H1 (cell line): ENCODE measurements around the gene PTPRD. TPM values are rescaled to one million over a fixed set of nuclear protein-coding genes. Genes with fewer than 3 reads are reported as not detected.

Experiments
- CTCF ChIA-PET: fragments of 300-600 bp; sonication (Branson Sonifier 250); formaldehyde crosslinking; loops from one replicate; lab custom pipeline; 2021; ENCODE audit not compliant: partially characterized antibody; lab: Charles Lee
- POLR2A ChIA-PET: fragments of 300-600 bp; sonication (Branson Sonifier 250); formaldehyde crosslinking; loops from one replicate; lab custom pipeline; 2021; ENCODE audit warnings: inconsistent platforms; ENCODE audit not compliant: partially characterized antibody; lab: Charles Lee
- DNase-seq, 2 experiments: peaks; one replicate each; pipeline versions ENCODE4 v3.0.0 to v3.0.0-alpha.2; 2010 to 2022; ENCODE audit warnings: low spot score in 2 of 2, low read depth in 1 of 2, mixed read lengths in 1 of 2
- FAIRE-seq: peaks from 2 replicates; lab custom pipeline; 2011; peaks lifted over from hg19 to GRCh38; lab: Jason Lieb, UNC
- H2AFZ ChIP-seq: 2 replicates; pipeline ENCODE4 v1.8.1; 2012; ENCODE audit warnings: low read length, inconsistent platforms
- H2AK5ac ChIP-seq: 2 replicates; pipeline ENCODE4 v1.6.1; 2013; ENCODE audit warnings: low read depth, low read length
- H2BK120ac ChIP-seq: replicated peaks from 2 replicates; pipeline ENCODE3; 2013; ENCODE audit warnings: low read depth, low read length, inconsistent platforms
- H2BK12ac ChIP-seq: 2 replicates; pipeline ENCODE4 v1.6.1; 2013; ENCODE audit warnings: low read depth, low read length
- H2BK15ac ChIP-seq: 2 replicates; pipeline ENCODE4 v1.6.1; 2013; ENCODE audit warnings: low read length
- H2BK20ac ChIP-seq: 2 replicates; pipeline ENCODE4 v1.6.1; 2013; ENCODE audit warnings: low read length
- H2BK5ac ChIP-seq: 2 replicates; pipeline ENCODE4 v1.6.1; 2013; ENCODE audit warnings: low read depth, low read length
- H3K14ac ChIP-seq: 2 replicates; pipeline ENCODE4 v1.6.1; 2013; ENCODE audit warnings: inconsistent platforms; ENCODE audit not compliant: insufficient read length
- H3K18ac ChIP-seq: 2 replicates; pipeline ENCODE4 v1.6.1; 2013; ENCODE audit warnings: low read length; ENCODE audit errors: extremely low read depth
- H3K23ac ChIP-seq: 2 replicates; pipeline ENCODE4 v1.6.1; 2013; ENCODE audit warnings: inconsistent platforms; ENCODE audit not compliant: insufficient read length
- H3K23me2 ChIP-seq: 2 replicates; pipeline ENCODE4 v1.6.1; 2013; ENCODE audit warnings: low read depth, low read length
- H3K27ac ChIP-seq: 2 replicates; pipeline ENCODE4 v1.6.1; 2011; ENCODE audit warnings: low read depth, low read length, inconsistent platforms
- H3K27me3 ChIP-seq, 4 experiments: replicated peaks in 1 of 4; 1 replicate in 1 of 4; 2 replicates in 3 of 4; pipeline versions ENCODE4 v1.6.1 to v1.8.1; 2011 to 2013; ENCODE audit warnings: low read length in 3 of 4, mild to moderate bottlenecking in 3 of 4, inconsistent platforms in 2 of 4, mixed read lengths in 2 of 4, moderate library complexity in 1 of 4; ENCODE audit not compliant: control insufficient read depth in 3 of 4, insufficient read depth in 3 of 4; ENCODE audit errors: extremely low read depth in 1 of 4
- H3K36me3 ChIP-seq, 4 experiments: 2 replicates each; pipeline versions ENCODE4 v1.6.1 to v1.8.1; 2011 to 2013; ENCODE audit warnings: mild to moderate bottlenecking in 4 of 4, low read length in 3 of 4, moderate library complexity in 2 of 4, control low read depth in 1 of 4, inconsistent platforms in 1 of 4; ENCODE audit not compliant: insufficient read depth in 4 of 4, control insufficient read depth in 2 of 4
- H3K4ac ChIP-seq: replicated peaks from 2 replicates; pipeline ENCODE3; 2013; ENCODE audit warnings: low read length, low read depth, mixed read lengths, inconsistent platforms; ENCODE audit not compliant: insufficient read length
- H3K4me1 ChIP-seq, 4 experiments: replicated peaks in 1 of 4; 1 replicate in 1 of 4; 2 replicates in 3 of 4; pipeline versions ENCODE4 v1.6.1 to v1.8.1; 2011 to 2013; ENCODE audit warnings: low read length in 3 of 4, inconsistent platforms in 2 of 4, mixed read lengths in 1 of 4; ENCODE audit not compliant: insufficient read depth in 4 of 4, control insufficient read depth in 3 of 4
- H3K4me2 ChIP-seq, 2 experiments: 2 replicates each; pipeline versions ENCODE4 v1.6.1 to v1.8.1; 2011 to 2013; ENCODE audit warnings: low read depth in 2 of 2, low read length in 2 of 2, control low read depth in 1 of 2, inconsistent platforms in 1 of 2, mild to moderate bottlenecking in 1 of 2; ENCODE audit not compliant: insufficient read depth in 1 of 2
- H3K4me3 ChIP-seq, 4 experiments: fragments of 200-600, 300-600 bp in 1 of 4; sonication (generic), shearing (Covaris generic), sonication (Bioruptor Twin) in 1 of 4; 2 replicates each; pipeline versions ENCODE4 v1.5.1 to v1.8.1; 2011 to 2016; ENCODE audit warnings: low read length in 4 of 4, low read depth in 3 of 4, control low read depth in 2 of 4, inconsistent platforms in 2 of 4, mild to moderate bottlenecking in 2 of 4, mixed read lengths in 1 of 4, moderate library complexity in 1 of 4; ENCODE audit not compliant: insufficient read depth in 2 of 4; ENCODE audit errors: extremely low read depth in 1 of 4
- H3K56ac ChIP-seq: replicated peaks from 2 replicates; pipeline ENCODE3; 2013; ENCODE audit warnings: low read depth, mild to moderate bottlenecking, mixed read lengths, low read length, inconsistent platforms; ENCODE audit not compliant: insufficient read length
- H3K79me1 ChIP-seq: 2 replicates; pipeline ENCODE4 v1.6.1; 2013; ENCODE audit warnings: low read depth, low read length, control low read depth
- H3K79me2 ChIP-seq, 2 experiments: 2 replicates each; pipeline versions ENCODE4 v1.6.1 to v1.8.1; 2012 to 2013; ENCODE audit warnings: low read length in 2 of 2, mild to moderate bottlenecking in 2 of 2, inconsistent platforms in 1 of 2; ENCODE audit not compliant: insufficient read depth in 2 of 2, control insufficient read depth in 1 of 2
- H3K9ac ChIP-seq, 4 experiments: replicated peaks in 1 of 4; 1 replicate in 1 of 4; 2 replicates in 3 of 4; pipeline versions ENCODE4 v1.6.1 to v1.8.1; 2011 to 2013; ENCODE audit warnings: low read depth in 3 of 4, low read length in 3 of 4, control low read depth in 2 of 4, mild to moderate bottlenecking in 2 of 4, moderate library complexity in 2 of 4, inconsistent platforms in 1 of 4; ENCODE audit errors: extremely low read depth in 1 of 4
- H3K9me3 ChIP-seq, 2 experiments: 2 replicates each; pipeline versions ENCODE4 v1.6.1 to v1.8.1; 2012 to 2013; ENCODE audit warnings: mild to moderate bottlenecking in 2 of 2, moderate library complexity in 2 of 2, control low read depth in 1 of 2, inconsistent platforms in 1 of 2, low read depth in 1 of 2, low read length in 1 of 2, mixed read lengths in 1 of 2; ENCODE audit not compliant: insufficient read depth in 2 of 2
- H4K20me1 ChIP-seq, 2 experiments: replicated peaks in 1 of 2; 2 replicates each; pipeline versions ENCODE3 to v1.8.1; 2011 to 2013; ENCODE audit warnings: inconsistent platforms in 2 of 2, low read length in 2 of 2, mild to moderate bottlenecking in 1 of 2; ENCODE audit not compliant: insufficient read depth in 2 of 2, control insufficient read depth in 1 of 2
- H4K5ac ChIP-seq: 2 replicates; pipeline ENCODE4 v1.6.1; 2013; ENCODE audit warnings: low read length, low read depth, mixed read lengths, inconsistent platforms; ENCODE audit not compliant: insufficient read length
- H4K8ac ChIP-seq: 2 replicates; pipeline ENCODE4 v1.8.0; 2013; ENCODE audit warnings: mild to moderate bottlenecking, moderate library complexity, low read length, inconsistent platforms; ENCODE audit not compliant: insufficient read depth; ENCODE audit errors: extremely low read depth
- H4K91ac ChIP-seq: replicated peaks from 2 replicates; pipeline ENCODE3; 2013; ENCODE audit warnings: low read length, mixed read lengths, inconsistent platforms; ENCODE audit not compliant: insufficient read length
- BCL11A ChIP-seq, 2 experiments: IDR thresholded peaks; one replicate each; pipeline ENCODE4 v1.6.1; 2011; ENCODE audit warnings: low read depth in 2 of 2, low read length in 2 of 2, mild to moderate bottlenecking in 2 of 2
- CBX5 ChIP-seq: fragments of 300-800, 300-1000 bp; sonication (generic); IDR thresholded peaks from 2 replicates; pipeline ENCODE4 v1.7.1; 2016; ENCODE audit warnings: antibody characterized with exemption, low read length, low read depth
- CEBPB ChIP-seq: IDR thresholded peaks from 2 replicates; pipeline ENCODE4 v1.6.1; 2012; ENCODE audit warnings: low read depth, low read length
- EZH2 ChIP-seq: fragments of 200-600 bp; sonication (generic); IDR thresholded peaks from 2 replicates; pipeline ENCODE4 v1.7.1; 2012; ENCODE audit warnings: low read depth, mild to moderate bottlenecking, moderate library complexity, low read length, inconsistent platforms; ENCODE audit not compliant: severe bottlenecking
- KDM5A ChIP-seq: fragments of 200-600 bp; IDR thresholded peaks from 2 replicates; pipeline ENCODE4 v1.7.1; 2012; ENCODE audit warnings: mild to moderate bottlenecking, low read length, inconsistent platforms, mixed read lengths
- RFX5 ChIP-seq: IDR thresholded peaks from 2 replicates; pipeline ENCODE4 v1.6.1; 2011; ENCODE audit warnings: low read depth, low read length, improper control_type of control experiment, borderline replicate concordance
- SIRT6 ChIP-seq: IDR thresholded peaks from one replicate; pipeline ENCODE4 v1.7.1; 2012; ENCODE audit warnings: low read length, inconsistent platforms
- SP4 ChIP-seq: IDR thresholded peaks from 2 replicates; pipeline ENCODE4 v1.6.1; 2012; ENCODE audit warnings: low read length, inconsistent platforms
- TBP ChIP-seq: IDR thresholded peaks from 2 replicates; pipeline ENCODE4 v1.6.1; 2011; ENCODE audit warnings: low read depth, low read length, improper control_type of control experiment
- polyA plus RNA-seq, 7 experiments: library from polyadenylated mRNA; depleted of rRNA in 3 of 7; stranded (reverse) in 5 of 7; unstranded in 2 of 7; fragments of >200 nt in 5 of 7; fragments of 200-250 nt in 2 of 7; gene quantifications; 1 replicate in 5 of 7; 2 replicates in 1 of 7; 4 replicates in 1 of 7; pipeline versions ENCODE4 v1.2.1 to v1.2.3, GENCODE V29; 2011 to 2013; ENCODE audit warnings: missing spikeins in 2 of 7, mixed read lengths in 2 of 7
- total RNA-seq: library from RNA; stranded (reverse); fragmentation: NEBNext Ultra II Directional; extraction: Animal tissue kit (Norgen Biotek cat#: 25700); gene quantifications from 2 replicates; pipeline ENCODE4 v1.2.1, GENCODE V29; 2021
- TF ChIP-seq, protein P1 (sequence below): IDR thresholded peaks from 2 replicates; pipeline ENCODE4 v1.6.1; 2012; ENCODE audit warnings: inconsistent platforms

The PTPRD gene
- total and polyA plus RNA-seq, 2 of the 8 experiments (the other 6 are each of a cell fraction or from before 2014, with no cell fraction given) = 17.2 to 77.0 TPM

DNA sequence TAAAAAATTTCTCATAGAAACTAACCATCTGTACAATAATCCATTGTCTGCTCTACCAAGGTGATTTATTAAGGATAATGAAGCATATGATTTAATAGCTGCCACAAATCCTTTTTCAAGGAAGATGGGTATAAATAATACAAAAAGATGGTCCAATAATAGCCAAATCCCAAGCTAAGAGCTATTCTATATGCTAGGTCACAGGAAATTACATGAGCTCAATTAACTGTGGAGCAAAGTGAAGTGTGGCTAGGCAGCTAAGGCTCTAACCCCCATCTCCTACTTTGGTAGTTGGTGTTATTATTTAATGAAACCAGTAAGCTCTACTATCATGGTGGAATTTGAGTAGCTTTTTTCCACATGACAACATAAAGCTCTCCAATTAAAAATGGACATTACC, 1768.3 kb downstream of the PTPRD start:
- Histone ChIP-seq H2BK20ac (no peak overlapping the region), H3K9ac (no peak overlapping the region), H3K4me2 (no peak overlapping the region), H2AK5ac (no peak overlapping the region), H2AFZ (no peak overlapping the region), H3K4me1 (peaks cover 0 to 10% (median 6%) of the 10 kb centered on the region in 4 experiments; a peak in 4 of 7 replicates), H3K23me2 (no peaks in the 10 kb centered on the region), H2BK12ac (no peak overlapping the region), H3K79me1 (no peaks in the 10 kb centered on the region), H4K91ac (no peak overlapping the region), H3K56ac (no peak overlapping the region), H3K27ac (no peak overlapping the region), H3K18ac (no peak overlapping the region), H4K20me1 (no peaks in the 10 kb centered on the region), H3K27me3 (no peaks in the 10 kb centered on the region), H2BK120ac (no peak overlapping the region), H3K36me3 (no peaks in the 10 kb centered on the region), H3K4me3 (no peak overlapping the region), H2BK15ac (no peak overlapping the region), H3K14ac (no peak overlapping the region), H3K23ac (no peak overlapping the region), H3K79me2 (peaks cover 0 to 6% of the 10 kb centered on the region in 2 experiments; a peak in 2 of 4 replicates), H4K8ac (no peak overlapping the region), H2BK5ac (no peak overlapping the region), H3K4ac (no peak overlapping the region), H4K5ac (no peak overlapping the region), H3K9me3 (no peaks in the 10 kb centered on the region)
- ChIA-PET POLR2A (no interaction called here), CTCF (interaction anchor here (0.6 to 1.4 kb wide), 4 partner anchors 20 to 229 kb away, joined by 3 to 5 read pairs (median 4); no protein-coding TSS in a partner anchor)
- TF ChIP-seq TBP (no peak), KDM5A (no peak), RFX5 (no peak), CEBPB (no peak), EZH2 (no peak), CBX5 (no peak), SP4 (no peak), SIRT6 (no peak), BCL11A (IDR thresholded peaks at IDR 0.05; ENCODE audit: low read depth in 2 of 2, low read length in 2 of 2) (no peak)
- TF ChIP-seq, protein P1, sequence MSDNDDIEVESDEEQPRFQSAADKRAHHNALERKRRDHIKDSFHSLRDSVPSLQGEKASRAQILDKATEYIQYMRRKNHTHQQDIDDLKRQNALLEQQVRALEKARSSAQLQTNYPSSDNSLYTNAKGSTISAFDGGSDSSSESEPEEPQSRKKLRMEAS = no peak
- DNase-seq = no peak
- FAIRE-seq = no peak
